Activated naive CD4-positive, alpha-beta T cell treated with Interleukin-2 at 50 U/mL for 16 hours (primary cell): Measurements from ENCODE around the gene AGBL4.

ENCODE experiments used
- DNase-seq: peaks from one replicate; pipeline ENCODE4 v3.0.0-alpha.2; 2020

AGBL4 gene

GRCh38 chr1:48500541-48501450, 1523.0 kb downstream of the AGBL4 start:
- no peak for DNase-seq

DNA sequence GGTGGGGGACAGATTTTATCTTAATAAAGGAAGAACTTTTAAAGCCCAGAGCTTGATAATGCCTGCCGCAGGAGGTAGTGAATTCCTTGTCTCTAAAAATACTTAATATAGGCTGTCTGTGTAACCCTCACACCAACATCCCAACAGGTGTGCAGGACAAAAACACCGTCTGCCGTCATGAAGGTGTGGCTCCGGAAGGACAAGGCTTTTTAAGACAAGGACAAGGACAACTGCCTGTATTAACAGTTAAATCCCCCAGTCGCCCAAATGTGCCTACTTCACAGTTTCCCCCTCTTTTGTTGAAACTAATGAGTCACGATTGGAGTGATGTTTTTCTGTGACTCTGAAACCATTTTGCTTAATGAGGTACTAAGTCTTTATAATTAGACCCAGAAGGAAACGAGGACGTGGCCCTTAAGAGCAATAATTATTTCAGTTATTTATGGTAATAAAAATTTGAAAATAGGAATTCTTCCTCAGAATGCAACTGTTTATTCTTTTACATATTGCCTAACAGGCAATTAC, 1524.5 kb downstream of the AGBL4 start:
- no peak for DNase-seq

GRCh38 chr1:48498096-48498791, 1525.5 kb downstream of the AGBL4 start:
- DNase-seq = peak; percentile 57

DNA sequence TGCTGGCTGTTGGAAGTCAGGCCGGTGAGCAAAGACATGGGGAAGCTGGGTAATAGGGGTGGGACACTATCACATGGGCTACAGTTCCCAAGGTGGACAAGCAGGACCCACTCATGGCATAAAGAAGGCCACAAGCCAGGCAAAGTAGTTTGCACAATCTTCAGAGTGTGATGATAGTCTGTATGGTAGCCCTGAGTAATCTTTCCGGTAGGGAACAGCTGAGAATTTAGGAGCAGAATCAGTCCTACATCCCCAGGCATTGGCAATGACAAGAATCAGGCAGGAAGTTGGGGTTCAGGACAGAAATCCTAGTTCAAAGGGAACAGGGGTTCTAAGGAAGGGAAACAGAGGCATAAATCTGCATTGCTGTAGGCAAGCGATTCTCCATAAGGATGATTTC, 1527.8 kb downstream of the AGBL4 start:
- no peak for DNase-seq

DNA sequence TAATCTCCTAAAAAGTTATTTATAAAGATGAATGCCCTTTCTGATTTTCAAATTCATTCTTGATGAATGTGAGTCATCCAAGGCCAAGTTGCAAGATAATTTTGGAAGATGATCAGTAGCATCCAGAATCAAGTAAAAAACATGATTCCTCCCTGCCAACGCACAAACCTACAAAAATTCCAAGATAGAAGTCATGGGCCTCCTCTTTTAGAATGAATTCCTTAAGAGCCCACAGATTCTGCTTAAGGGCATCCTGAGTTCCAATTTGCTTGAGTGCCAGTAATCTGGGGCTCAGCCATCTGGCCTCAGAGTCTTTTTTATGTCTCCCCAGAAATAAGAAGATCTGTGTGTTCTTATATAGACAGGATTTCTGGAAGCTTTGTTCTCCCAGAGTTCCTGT, 1528.6 kb downstream of the AGBL4 start:
- DNase-seq = no peak

DNA sequence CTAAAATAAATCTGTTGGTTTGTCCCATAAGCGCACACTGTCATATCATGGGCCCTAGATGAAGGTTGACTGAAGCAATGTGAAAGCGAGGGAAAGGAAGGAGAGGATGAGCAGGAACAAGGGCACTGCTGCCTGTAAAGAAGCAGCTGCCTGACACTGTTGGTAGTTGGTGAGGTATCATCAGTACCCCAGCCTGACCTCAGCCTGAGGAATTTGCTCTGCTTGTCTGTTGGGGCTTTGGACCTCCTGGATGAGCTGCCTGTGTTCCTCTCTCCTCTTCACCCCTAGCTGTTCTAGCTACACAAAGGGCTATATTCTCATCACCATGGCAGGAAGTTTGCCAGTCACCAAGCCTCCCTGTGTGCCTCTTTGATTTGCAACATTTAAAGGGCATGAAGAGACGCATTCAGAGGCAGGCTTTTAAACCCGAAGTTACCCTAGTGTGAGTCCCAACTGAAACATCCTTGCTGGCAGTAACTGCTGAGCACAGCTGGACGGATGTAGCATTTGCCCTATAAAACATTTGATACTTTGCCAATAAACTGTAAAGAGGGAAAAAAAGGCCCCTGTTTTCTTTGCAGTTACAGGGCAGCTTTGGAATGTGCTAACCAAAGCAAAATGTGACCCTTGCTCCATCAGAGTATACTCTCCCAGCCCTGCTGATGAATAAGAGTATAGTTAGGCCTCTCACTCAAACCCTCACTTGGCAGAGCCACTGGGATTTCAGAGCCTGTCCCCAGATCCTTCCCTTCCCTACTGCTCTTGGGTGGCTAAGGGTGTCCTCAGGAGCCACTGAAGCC, 1529.6 kb downstream of the AGBL4 start:
- no peak for DNase-seq

DNA sequence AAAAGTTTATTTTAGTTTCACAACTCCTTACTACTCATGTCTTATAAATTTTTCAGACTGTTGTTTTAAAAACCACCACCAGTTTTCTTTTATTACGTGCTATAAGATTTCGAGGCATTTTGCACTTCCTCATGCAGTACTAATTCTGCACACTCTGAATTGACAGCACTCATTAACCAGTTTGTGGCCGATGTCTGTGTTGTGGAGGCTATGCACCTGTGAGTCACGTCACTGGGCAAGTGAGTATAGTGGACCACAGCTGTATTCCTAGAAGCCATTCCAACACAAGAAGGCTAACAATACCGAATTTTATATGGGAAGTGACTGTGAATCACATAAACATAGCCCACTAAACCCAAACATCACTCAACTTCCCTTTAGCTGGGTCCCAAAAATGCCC, 1530.7 kb downstream of the AGBL4 start:
- DNase-seq = no peak

DNA sequence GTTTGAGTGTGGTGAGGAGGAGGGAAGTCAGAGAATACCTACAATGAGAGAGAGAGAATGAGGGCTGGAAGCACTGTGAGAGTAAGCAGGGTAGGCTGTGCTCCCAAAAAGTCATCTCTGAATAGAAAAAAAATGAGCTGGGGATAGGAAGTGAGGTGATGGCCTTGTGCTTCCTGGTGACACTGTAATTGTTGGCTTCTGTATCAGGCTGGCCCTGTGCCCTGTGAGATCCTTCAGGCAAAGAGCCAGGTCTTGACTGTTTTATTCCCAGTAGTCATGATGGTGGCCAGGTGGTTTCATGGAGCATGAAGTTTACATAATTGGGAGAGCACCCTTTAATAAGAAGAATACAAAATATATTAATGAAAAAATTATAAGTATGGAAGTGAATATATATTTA, 1531.4 kb downstream of the AGBL4 start:
- DNase-seq = no peak

- DNase-seq = no peak
These were observed 1535.0 kb downstream of the AGBL4 start for GRCh38 chr1:48488721-48489120.
